GM18517 (cell line): ENCODE measurements around the gene ONECUT3.
"Not testable (repeated sequence)": the region's sequence is repeated elsewhere in the genome, so short reads cannot be mapped to it uniquely, and the experiment has no call there.

Source experiments
- ATAC-seq: cut with Tn5 transposase; IDR thresholded peaks from one replicate; pipeline ENCODE4 v1.9.1; 2021; ENCODE audit warnings: mild to moderate bottlenecking, moderate library complexity; ENCODE audit not compliant: unreplicated experiment

ONECUT3 gene

DNA sequence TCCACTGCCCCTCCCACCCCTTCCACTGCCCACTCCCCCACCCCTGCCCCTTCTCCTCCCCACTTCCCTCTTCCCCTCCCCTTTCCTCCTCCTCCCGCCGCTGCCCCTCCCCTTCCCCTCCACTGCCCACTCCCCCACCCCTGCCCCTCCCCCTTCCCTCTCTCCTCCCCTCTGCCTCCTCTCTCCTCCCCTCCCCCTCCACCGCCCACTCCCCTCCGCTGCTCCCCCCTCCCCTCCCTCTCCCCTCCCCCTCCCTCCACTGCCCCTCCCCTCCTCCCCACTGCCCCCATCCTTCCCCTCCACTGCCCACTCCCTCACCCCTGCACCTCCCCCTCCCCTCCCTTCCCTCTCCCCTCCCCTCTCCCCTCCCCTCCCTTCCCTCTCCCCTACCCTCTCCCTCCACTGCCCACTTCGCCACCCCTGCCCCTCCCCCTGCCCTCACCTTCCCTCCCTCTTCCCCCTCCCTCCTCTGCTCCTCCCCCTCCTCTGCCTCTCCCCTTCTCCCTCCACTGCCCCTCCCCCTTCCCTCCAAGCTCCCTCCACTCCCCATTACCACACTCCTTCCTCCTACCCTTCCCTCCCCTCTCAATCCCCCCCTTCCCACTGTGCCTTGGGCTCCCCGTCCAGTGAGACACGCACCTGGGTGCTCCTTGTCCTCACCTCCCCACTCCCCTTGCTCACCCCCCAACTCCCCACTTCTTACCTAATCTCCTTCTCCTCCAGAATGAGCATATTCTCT lies 36.9 kb downstream of the ONECUT3 start:
- ATAC-seq = no peak

DNA sequence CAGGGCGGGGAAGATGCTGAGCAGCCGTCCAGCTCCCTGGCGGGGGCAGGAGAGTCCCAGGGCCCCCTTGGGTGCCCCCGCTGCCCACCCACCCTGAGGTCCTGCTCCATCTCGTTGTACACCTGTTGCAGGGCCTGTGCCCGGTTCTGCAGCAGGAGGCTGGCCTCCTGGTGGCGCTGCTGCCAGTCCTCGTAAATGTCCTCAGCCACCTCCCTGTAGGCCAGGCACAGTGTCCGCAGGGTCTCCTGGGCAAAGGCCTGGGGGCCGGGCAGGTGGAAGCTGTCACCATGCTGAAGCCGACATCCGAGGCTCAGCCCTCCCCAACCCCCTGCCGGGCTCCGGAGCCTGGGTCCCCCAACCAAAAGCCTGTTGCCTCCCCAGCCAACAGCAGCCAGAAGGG lies 38.6 kb downstream of the ONECUT3 start:
- ATAC-seq = no peak

DNA sequence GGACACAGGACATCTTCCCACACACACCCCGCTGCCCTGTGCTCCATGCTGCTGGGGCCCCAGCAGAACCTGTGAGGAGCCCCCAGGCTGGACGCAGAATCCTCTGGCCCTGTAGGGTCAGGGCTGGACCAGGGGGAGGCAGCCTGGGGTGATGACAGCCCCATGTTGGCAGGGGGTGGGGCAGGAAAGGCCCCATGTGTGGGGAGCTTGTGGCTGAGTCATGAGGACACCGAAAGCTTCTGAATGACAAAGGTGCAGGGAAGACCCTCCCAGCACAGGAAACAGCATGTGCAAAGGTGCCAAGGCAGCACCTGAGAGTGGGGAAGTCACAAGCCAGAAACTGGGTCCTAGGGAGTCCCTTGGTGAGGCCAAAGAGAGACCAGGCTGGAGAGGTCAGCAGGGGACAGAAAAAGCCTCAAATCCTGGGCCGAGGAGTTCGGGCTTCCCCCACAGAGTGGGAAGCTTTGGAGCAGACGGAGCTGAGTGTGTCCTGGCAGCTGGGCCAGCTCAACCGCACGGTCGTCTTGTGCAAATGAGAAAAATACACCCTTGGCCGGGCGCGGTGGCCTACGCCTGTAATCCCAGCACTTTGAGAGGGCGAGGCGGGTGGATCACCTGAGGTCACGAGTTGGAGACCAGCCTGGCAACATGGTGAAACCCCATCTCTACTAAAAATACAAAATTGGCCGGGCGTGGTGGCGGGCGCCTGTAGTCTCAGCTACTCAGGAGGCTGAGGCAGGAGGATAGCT lies 41.3 kb downstream of the ONECUT3 start:
- ATAC-seq = no peak

DNA sequence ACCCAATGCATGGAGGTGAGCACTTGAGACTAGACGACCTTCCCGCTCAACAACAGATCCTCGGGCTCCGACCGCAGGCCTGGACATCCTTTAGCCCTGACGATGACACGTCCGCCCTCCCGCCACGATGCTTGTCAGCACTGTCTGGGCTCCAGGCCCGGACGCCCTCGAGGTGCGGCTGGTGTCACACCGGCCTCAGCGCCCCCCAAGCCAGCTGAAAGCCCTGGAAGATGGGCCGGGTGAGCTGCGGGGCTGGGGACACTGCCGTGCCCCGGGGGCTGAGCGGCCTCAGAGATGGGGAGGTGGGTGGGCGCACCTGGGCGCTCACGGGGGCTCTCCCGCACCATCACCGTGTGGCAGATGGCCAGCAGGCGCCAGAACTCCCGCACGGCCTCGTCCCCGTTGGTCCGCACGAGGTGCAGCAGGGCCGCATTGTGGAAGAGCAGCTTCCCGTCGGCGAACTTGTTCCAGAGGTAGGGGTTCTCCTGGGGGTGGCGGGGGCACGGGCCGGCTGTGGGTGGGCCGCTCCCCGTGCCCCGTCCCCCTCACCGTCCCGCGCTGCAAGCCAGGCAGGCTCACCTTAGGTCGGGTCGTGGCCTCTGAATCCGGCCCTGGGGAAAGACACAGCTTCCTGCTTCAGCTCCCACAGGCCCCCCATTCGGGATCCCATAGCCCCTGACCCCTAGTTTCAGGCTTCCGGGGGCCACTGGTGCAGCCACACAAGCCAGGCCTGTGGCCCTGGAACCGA lies 43.3 kb downstream of the ONECUT3 start:
- no peak for ATAC-seq

DNA sequence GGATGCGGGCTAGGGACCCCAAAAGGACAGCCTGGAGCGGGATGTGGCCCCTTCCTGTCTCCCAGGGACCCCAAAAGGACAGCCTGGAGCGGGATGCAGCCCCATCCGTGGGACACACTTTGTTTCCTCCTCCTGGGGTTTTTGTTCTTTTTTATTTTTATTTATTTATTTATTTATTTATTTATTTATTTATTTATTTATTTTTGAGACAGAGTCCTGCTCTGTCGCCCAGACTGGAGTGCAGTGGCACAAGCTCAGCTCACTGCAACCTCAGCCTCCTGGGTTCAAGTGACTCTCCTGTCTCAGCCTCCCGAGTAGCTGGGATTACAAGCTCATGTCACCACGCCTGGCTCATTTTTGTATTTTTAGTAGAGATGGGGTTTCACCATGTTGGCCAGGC lies 44.0 kb downstream of the ONECUT3 start:
- ATAC-seq = not testable (repeated sequence)

DNA sequence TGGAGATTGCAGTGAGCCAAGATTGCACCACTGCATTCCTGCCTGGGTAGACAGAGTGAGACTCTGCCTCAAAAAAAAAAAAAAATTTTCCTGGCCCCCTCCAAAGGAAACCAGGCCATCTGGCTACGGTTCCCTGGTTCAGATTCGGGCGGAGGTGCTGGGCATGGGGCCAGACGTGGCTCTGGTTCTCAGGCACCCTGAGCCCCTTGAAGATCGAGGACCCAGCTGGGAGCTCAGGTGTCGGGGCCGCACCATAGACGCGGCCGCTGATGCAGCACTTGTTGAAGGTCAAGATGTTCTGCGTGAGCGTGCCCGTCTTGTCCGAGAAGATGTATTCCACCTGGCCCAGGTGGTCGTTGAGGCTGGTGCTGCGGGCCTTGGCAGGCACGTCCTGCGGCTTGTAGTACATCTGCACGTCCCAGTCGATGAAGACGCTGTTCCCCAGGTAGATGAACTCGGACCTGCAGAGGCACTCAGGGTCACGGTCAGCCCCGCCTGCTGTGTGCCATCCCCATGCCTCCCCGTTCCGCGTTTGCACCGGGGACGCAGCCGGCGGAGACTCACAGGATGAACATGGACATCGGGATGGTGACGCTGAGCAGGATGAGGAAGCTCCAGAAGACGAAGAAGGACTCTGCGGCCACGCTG lies 46.5 kb downstream of the ONECUT3 start:
- no peak for ATAC-seq

DNA sequence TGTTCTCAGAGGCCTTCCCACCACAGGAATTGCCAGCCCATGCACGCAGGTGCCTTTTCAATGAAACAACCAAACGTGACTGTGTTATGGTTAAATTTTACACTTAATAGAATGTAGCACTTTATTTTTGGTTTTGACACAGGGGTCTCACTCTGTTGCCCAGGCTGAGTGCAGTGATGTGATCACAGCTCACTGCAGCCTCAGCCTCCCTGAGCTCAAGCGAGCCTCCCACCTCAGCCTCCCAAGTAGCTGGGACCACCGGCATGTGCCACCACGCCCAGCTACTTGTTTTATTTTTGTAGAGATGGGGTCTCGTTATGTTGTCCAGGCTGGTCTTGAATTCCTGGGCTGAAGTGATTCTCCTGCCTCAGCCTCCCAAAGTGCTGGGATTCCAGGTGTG lies 51.6 kb downstream of the ONECUT3 start:
- ATAC-seq = no peak

DNA sequence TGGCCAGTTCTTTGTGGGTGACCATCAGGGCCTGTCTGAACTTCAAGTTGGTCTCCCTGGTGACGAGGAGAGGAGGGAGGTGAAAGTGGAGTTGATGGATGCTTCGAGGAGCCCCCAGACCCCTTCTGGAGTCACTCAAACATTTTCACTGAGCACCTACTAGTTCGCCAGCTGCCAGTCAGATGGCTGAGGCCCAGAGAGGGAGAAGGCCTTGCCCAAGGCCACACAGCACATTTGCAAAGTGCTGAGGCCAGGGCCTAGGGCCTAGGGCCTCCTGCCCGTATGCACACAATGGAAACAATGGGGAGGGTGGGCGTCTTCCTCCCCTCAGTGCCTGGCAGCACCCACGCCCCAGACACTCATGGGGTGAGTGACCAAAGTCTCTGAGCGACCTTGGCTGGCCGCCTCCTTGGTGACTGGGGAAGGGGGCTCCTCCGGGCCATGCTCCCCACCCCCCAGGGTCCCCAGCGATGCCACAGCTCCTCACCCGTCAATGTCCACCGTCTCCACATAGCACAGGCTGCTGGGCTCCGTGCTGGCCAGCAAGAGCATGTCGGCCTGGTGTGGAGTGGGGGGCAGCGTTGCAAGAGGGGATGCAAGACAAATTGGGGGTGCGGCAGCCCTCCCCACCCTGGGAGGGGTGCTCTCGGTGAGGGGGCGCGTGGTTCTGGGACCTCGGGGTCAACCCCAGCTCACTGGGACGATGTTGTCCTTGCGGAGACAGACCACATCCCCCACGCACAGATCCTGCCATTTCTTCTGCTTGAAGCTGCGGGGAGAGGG lies 52.3 kb downstream of the ONECUT3 start:
- no peak for ATAC-seq

DNA sequence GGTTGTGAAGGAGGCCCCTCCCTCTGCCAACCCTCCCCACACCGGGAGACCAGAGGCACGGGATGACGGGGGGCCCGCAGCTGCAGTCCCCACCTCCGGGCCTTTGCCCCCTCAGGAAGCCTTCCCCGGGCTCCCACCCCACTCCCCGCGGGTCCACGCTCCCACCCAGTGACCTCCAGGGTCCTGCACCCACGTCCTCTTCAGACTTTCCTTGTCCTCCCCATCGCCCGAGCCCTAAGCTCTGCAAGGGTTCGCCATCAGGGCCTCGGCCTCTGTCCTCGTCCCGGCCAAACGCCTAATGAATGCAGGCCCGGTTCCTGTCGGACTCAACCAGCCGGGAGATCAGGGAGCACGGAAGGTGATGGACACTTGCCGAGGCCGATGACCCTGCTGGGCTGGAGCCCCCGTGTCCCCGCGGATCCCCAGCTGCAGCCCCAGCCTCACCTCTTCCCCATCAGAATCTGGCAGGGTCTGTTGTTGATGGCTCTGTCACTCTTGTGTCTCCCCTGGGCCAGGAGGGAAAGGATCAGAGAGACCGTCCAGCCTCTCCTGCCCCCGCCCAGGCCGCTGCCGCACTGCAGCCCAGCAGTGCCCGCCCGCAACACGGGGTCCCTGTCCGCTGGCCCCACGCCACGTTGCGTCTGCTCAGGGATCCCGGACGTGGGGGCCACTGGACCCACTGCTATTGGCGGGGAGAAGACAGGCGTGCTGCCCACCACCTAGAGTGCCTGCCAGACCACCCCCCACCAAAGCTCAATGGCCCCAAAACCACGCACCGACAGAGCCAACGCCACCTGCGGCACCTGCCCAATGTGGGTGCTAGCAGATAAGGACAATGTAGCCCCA lies 53.1 kb downstream of the ONECUT3 start:
- ATAC-seq = no peak

DNA sequence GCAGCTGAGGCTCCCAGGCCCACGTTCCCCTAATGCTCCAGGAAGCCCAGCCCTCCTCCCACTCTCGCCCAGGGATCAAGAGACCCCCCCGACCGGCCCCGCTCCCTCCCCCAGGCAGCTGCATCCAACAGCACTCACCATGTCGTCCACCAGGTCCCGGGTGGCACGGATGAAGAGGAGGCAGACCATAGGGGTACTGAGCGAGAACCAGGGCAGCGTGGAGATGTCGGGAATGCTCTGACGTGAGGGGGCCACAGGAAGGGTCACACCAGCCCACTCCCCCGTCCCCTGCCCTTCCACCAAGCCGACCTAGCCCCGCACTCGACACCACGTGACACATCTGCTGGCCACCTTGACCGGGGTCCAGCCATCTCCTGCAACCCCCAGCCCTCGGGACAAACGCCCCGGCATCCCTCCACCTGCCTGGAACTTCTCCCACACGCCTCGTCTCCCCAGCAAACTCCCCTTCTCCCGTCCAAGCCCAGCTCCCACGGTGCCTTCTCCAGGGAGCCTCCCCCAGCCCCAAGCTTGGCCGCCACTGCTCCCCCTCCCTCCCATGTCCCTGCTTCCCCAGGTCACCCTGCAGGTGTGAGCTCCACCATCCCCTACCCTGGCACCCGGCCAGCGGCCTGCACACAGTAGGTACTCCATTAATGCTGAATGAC lies 53.9 kb downstream of the ONECUT3 start:
- ATAC-seq = no peak

DNA sequence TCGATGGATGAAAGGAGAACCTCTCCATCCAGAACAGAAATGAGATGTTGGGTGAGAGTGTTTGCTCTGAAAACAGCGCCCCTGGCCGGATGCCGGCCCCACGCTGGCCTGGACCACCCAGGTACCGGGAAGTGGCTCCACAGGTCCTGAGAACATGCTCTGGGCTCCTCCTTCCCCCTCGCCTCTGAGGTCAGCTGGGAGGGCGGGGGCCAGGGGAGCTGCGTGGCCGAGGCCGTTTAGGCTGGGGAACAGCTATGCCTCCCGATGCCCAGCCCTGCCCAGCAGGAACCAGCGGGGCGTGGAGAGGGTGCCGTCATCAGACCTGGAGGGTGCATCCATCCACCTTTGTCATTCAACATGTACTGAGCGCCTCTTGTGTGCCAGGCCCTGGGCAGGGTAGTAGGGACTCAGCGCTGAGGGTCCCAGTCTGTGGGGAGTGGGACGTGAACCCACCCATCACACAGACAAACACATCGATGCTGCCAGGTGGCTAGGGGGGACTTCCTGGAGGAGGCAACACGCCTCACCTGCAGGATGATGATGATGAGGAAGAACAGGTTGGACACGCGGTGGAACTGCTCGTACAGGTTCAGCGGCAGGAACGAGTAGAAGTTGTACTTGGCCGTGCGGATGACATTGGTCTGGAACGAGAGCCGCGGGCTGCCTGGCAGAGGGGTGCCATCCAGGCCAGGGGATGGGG lies 54.5 kb downstream of the ONECUT3 start:
- no peak for ATAC-seq

DNA sequence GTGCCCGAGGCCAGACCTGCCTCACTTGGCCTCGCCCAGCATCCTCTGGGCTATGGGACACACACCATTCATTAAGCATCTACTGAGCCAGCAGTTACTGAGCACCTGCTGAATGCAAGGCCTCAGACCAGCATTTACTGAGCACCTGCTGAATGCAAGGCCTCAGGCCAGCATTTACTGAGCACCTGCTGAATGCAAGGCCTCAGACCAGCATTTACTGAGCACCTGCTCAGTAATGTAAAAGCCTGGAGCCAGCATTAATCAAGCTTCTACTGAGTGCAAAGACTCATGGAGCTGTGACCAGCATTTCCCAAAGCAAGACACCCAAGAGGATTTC lies 55.1 kb downstream of the ONECUT3 start:
- ATAC-seq = no peak

DNA sequence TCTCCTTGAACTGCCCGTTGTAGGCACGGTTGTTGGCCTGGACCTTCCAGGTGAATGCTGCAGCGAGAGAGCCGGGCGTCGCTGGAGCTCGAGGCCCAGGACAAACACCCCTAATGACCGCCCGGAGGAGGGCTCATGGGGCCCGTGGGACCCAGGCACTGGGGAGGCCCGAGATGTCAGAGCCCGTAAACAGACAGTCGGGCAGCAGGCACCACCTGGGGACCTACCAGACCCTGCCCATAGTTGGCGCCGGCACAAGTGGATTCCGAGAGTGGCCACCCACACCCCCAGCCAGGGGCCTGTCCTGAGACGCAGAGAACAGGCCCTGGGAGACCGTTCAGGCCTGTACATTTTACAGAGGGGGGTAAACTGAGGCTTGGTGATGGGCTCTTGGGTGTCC lies 56.4 kb downstream of the ONECUT3 start:
- ATAC-seq = no peak

DNA sequence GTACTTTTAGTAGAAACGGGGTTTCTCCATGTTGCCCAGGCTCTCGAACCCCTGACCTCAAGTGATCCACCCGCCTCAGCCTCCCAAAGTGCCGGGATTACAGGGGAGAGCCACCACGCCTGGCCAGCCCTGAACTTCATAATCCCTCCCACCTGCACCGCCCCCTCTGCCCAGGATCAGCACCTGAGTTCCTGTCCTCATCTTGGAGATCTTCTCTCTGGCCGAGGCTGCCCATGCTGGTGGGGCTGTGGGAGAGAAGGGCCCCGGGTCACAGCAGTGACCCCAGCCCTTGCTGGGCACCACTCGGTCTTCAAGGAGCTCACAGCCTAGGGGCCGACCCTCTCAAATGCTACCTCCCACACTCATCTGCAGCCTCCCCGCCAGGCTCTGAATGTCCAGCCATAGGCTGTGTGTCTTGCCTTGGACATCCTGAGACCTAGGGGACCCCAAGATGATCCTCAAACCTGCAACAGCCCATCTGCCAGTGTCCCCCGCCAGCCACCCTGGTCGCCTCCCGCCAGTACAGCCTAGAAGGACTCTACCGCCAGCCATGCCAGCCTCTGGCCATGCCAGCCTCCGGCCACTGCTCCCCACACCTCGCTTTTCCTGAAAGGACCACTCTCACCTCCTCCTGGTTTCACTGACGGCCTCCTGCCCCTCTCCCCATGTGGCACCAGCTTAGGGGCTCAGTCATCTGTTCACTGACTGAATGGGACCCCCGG lies 57.3 kb downstream of the ONECUT3 start:
- no peak for ATAC-seq

DNA sequence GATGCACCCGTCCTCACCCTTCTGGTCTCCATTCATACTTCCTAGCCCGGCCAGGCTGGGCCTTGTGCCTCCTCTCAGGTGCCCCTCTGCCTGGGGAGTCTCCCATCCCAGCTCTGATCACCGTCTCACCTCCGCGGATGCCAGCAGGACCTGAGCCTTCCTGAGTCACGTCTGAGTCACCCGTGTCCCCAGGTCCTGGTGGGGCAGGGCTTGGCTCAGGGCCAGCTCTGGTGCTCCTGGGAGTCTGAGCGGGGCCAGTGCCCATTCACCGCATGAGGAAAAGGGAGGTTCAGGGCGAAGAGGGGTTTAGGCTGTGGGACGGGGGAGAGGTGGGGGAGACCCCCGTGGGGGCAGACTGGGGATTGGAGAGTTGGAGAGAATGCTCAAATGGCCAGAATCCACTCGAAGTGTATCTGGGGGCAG lies 58.2 kb downstream of the ONECUT3 start:
- ATAC-seq = no peak

DNA sequence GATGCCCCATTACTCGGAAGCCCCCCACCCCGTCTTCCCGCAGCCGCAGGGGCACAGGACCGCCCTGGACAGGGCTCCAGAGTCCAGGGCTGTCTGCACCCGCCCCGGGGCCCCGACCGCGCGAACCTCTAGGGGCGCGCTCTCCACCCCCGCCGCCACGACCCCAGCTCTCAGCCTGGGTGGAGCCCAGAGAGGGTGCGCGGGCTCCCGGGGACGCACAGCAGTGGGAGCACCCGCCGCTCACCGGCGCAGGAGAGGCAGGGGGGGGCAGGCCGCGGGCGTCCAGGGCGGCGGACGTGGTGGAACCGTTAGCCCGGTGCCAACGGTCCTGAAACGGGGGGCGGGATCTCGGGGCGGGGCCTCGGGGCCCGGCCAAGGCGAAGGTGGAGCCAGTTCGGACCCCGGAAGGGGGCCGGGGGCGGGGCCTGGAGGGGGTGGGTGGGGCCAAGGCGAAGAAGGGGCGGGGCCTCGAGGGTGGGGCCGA lies 58.7 kb downstream of the ONECUT3 start, which contains the start of gene ATP8B3:
Gene ATP8B3 (minus strand): TSS at position 335 of the 484 bp plus-strand sequence. CDS start 540 bp downstream, outside the sequence.
- ATAC-seq = peak; percentile 15

DNA sequence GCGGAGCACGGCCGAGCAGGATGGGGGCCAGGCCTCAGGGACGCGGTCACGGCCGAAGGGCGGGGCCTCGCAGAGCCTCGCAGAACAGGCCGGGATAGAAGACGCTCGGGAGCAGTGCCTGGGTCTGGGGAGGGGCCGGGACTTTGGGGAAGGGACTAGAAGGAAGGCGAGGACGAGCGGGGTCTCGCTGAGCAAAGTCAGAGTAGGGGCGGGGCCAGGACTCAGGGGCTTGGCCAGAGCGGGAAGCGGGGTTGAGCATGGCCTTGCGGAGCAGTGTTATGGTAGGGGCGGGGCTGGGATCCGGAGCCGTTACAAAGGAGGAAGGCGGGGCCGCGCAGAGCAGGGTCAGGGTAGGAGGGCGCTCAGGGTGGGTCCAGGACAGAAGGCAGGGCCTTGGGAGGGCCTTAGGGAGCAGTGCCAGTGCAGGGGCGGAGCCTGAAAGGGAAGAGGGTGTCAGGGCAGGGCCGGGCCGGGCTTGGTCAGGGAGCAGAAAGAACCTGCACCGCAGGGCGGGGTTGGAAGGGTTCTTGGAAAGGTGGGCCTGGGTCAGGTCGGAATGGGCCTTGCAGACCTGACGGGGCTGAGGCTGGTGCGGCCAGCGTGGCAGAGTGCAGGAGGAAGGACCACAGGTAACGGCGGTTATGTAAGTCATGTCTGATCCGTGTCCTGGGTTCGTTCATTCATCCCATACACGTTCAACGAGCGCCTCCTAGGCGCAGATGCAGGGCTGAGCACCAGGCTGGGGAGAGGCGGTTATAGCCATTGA lies 59.3 kb downstream of the ONECUT3 start:
- peak; percentile 79 for ATAC-seq
